Stimulated activated CD4-positive, alpha-beta T cell treated with anti-CD3 and anti-CD28 coated beads, Interleukin-15, amount 100 ng/mL, for 1 hour (primary cell): ENCODE data around the gene C4orf33.
"Not testable (repeated sequence)": the region's sequence is repeated elsewhere in the genome, so short reads cannot be mapped to it uniquely, and the experiment has no call there.

ENCODE experiments used
- DNase-seq, 2 donors: peaks; one replicate each; pipeline ENCODE4 v3.0.0-alpha.2; 2020; ENCODE audit warnings: low read depth in 1 of 2, low spot score in 1 of 2

Gene C4orf33

GRCh38 chr4:129095811-129096454, at the start of gene C4orf33:
Gene C4orf33, plus strand, starts transcription at chr4:129096152. Its CDS starts 6,459 bp downstream, at chr4:129102611.
- peak; percentile 51 to 56 for DNase-seq

- DNase-seq: no peak
Measured at GRCh38 chr4:129059028-129059427, 36.9 kb upstream of the C4orf33 start.

GRCh38 chr4:129062580-129062979, 33.4 kb upstream of the C4orf33 start:
- DNase-seq: no peak

GRCh38 chr4:129063640-129064039, 32.3 kb upstream of the C4orf33 start:
- no peak for DNase-seq

- no peak for DNase-seq
Measured at GRCh38 chr4:129064717-129065116, 31.2 kb upstream of the C4orf33 start.

GRCh38 chr4:129069537-129069936, 26.4 kb upstream of the C4orf33 start:
- not testable (repeated sequence) for DNase-seq

GRCh38 chr4:129077326-129077725, 18.6 kb upstream of the C4orf33 start:
- no peak for DNase-seq

GRCh38 chr4:129080129-129080528, 15.8 kb upstream of the C4orf33 start:
- DNase-seq: no peak

GRCh38 chr4:129082302-129082701, 13.7 kb upstream of the C4orf33 start:
- no peak for DNase-seq

- DNase-seq: no peak
Measured at GRCh38 chr4:129085472-129085871, 10.5 kb upstream of the C4orf33 start.

GRCh38 chr4:129087516-129087915, 8.4 kb upstream of the C4orf33 start:
- no peak for DNase-seq

- DNase-seq: no peak
Measured at GRCh38 chr4:129092631-129093190, 3.2 kb upstream of the C4orf33 start.

GRCh38 chr4:129093191-129093920, 2.6 kb upstream of the C4orf33 start, which contains the start of gene SCLT1:
Gene SCLT1, minus strand, starts transcription at chr4:129093539. Its CDS starts 436 bp downstream, at chr4:129093103.
- peak; percentile 78 to 86 for DNase-seq

GRCh38 chr4:129094347-129094746, 1.6 kb upstream of the C4orf33 start:
- no peak for DNase-seq

- DNase-seq: no peak
Measured at GRCh38 chr4:129098531-129099001, 2.6 kb downstream of the C4orf33 start.

GRCh38 chr4:129109965-129110824, 14.2 kb downstream of the C4orf33 start:
- DNase-seq: no peak

- no peak for DNase-seq
Measured at GRCh38 chr4:129110931-129111330, 15.0 kb downstream of the C4orf33 start.

- no peak for DNase-seq
Measured at GRCh38 chr4:129111919-129112318, 16.0 kb downstream of the C4orf33 start.

GRCh38 chr4:129113434-129113833, 17.5 kb downstream of the C4orf33 start:
- DNase-seq: no peak

- no peak for DNase-seq
Measured at GRCh38 chr4:129113919-129114318, 18.0 kb downstream of the C4orf33 start.

GRCh38 chr4:129117705-129118104, 21.8 kb downstream of the C4orf33 start:
- no peak for DNase-seq
